ENCODE measurements around the gene TEX2. TPM values are rescaled to one million over a fixed set of nuclear protein-coding genes. Genes with fewer than 3 reads are reported as not detected.

The TEX2 gene
- total RNA-seq, 1 donor from 2014 or later, result 58.0 TPM

- TF ChIP-seq CTCF (IDR thresholded peaks at IDR 0.05; ENCODE audit: borderline replicate concordance), result peak; percentile 11
- Histone ChIP-seq H3K4me1 (peaks cover 6% of the 10 kb centered on the region), H3K9me3 (replicated peaks) (peaks cover 13% of the 10 kb centered on the region), H3K27me3 (ENCODE audit: low read depth) (no peaks in the 10 kb centered on the region), H3K36me3 (no peaks in the 10 kb centered on the region), H3K27ac (replicated peaks) (no peak overlapping the region), H3K4me3 (no peak overlapping the region)
- intact Hi-C loops (cut with micrococcal nuclease), result no loop called here
- DNase-seq, result no peak
These were observed 28.3 kb upstream of the TEX2 start for GRCh38 chr17:64291268-64291851.

GRCh38 chr17:64289741-64290141 lies 26.7 kb upstream of the TEX2 start:
- peaks cover 13% of the 10 kb centered on the region for H3K9me3 ChIP-seq (replicated peaks)
- TF ChIP-seq CTCF (IDR thresholded peaks at IDR 0.05; ENCODE audit: borderline replicate concordance), result no peak
- peaks cover 6% of the 10 kb centered on the region for H3K4me1 ChIP-seq
- no peak overlapping the region for H3K4me3 ChIP-seq
- DNase-seq, result no peak
- peak overlapping the region; percentile 28 for H3K27ac ChIP-seq (replicated peaks)
- H3K36me3 ChIP-seq, result no peaks in the 10 kb centered on the region
- no peaks in the 10 kb centered on the region for H3K27me3 ChIP-seq (ENCODE audit: low read depth)
- intact Hi-C loops (cut with micrococcal nuclease), result loop anchor here (10.0 kb wide), 1 partner anchor 255 kb away; no protein-coding TSS in a partner anchor

- TF ChIP-seq CTCF (IDR thresholded peaks at IDR 0.05; ENCODE audit: borderline replicate concordance), result no peak
- Histone ChIP-seq H3K36me3 (no peaks in the 10 kb centered on the region), H3K27ac (replicated peaks) (no peak overlapping the region), H3K9me3 (replicated peaks) (no peaks in the 10 kb centered on the region), H3K27me3 (ENCODE audit: low read depth) (no peaks in the 10 kb centered on the region), H3K4me1 (peaks cover 24% of the 10 kb centered on the region), H3K4me3 (no peak overlapping the region)
- intact Hi-C loops (cut with micrococcal nuclease), result loop anchor here (5.0 to 10.0 kb wide), 2 partner anchors 135 to 248 kb away; no protein-coding TSS in a partner anchor
- DNase-seq, result no peak
These were observed 19.7 kb upstream of the TEX2 start for GRCh38 chr17:64282753-64283080.

- peaks cover 30% of the 10 kb centered on the region for H3K4me1 ChIP-seq
- DNase-seq, result peak; percentile 38
- peak; percentile 86 for TF ChIP-seq CTCF (IDR thresholded peaks at IDR 0.05; ENCODE audit: borderline replicate concordance)
- peak overlapping the region; percentile 9 for H3K4me3 ChIP-seq
- H3K9me3 ChIP-seq (replicated peaks), result no peaks in the 10 kb centered on the region
- no peaks in the 10 kb centered on the region for H3K27me3 ChIP-seq (ENCODE audit: low read depth)
- H3K36me3 ChIP-seq, result no peaks in the 10 kb centered on the region
- intact Hi-C loops (cut with micrococcal nuclease), result loop anchor here (5.0 to 10.0 kb wide), 2 partner anchors 135 to 247 kb away; no protein-coding TSS in a partner anchor
- H3K27ac ChIP-seq (replicated peaks), result no peak overlapping the region
These were observed 19.1 kb upstream of the TEX2 start for GRCh38 chr17:64281962-64282752.

GRCh38 chr17:64278614-64279013 lies 15.6 kb upstream of the TEX2 start:
- H3K27ac ChIP-seq (replicated peaks), result peak overlapping the region; percentile 82
- intact Hi-C loops (cut with micrococcal nuclease), result no loop called here
- no peak for DNase-seq

More at GRCh38 chr17:64278614-64279013, 15.6 kb upstream of the TEX2 start:
- Histone ChIP-seq H3K4me3 (no peak overlapping the region), H3K36me3 (no peaks in the 10 kb centered on the region), H3K27me3 (ENCODE audit: low read depth) (no peaks in the 10 kb centered on the region), H3K4me1 (peaks cover 44% of the 10 kb centered on the region), H3K9me3 (replicated peaks) (no peaks in the 10 kb centered on the region)
- TF ChIP-seq CTCF (IDR thresholded peaks at IDR 0.05; ENCODE audit: borderline replicate concordance), result no peak
